ENCODE data around the gene VPS52.

- TF ChIP-seq CTCF (IDR thresholded peaks at IDR 0.05) (no peak), POLR2A (IDR thresholded peaks at IDR 0.05) (no peak)
Measured at GRCh38 chr6:33206027-33206863, 65.4 kb downstream of the VPS52 start.

Measured in body of pancreas (tissue), 4 donors.